Mesenchymal stem cell (in vitro differentiated cells and primary cell): Measurements from ENCODE around the gene IL3.

Experiments used
- DNase-seq: peaks from one replicate; pipeline ENCODE4 v3.0.0-alpha.2; 2013
- H2AFZ ChIP-seq: one replicate; pipeline ENCODE4 v1.6.1; 2013; ENCODE audit warnings: low read depth, mild to moderate bottlenecking, control low read depth, inconsistent platforms, low read length, moderate library complexity
- H2AK5ac ChIP-seq: 2 replicates; pipeline ENCODE4 v1.6.1; 2013; ENCODE audit warnings: low read length, moderate library complexity, mild to moderate bottlenecking, inconsistent platforms; ENCODE audit not compliant: severe bottlenecking
- H2BK120ac ChIP-seq: one replicate; pipeline ENCODE4 v1.6.1; 2013; ENCODE audit warnings: low read depth, mild to moderate bottlenecking, inconsistent platforms, low read length, moderate library complexity
- H2BK12ac ChIP-seq, 2 experiments: one replicate each; pipeline ENCODE4 v1.6.1; 2013; ENCODE audit warnings: inconsistent platforms in 2 of 2, low read length in 2 of 2, mild to moderate bottlenecking in 2 of 2, moderate library complexity in 2 of 2, control low read depth in 1 of 2
- H2BK15ac ChIP-seq: one replicate; pipeline ENCODE4 v1.6.1; 2013; ENCODE audit warnings: mild to moderate bottlenecking, low read depth, inconsistent platforms; ENCODE audit not compliant: poor library complexity, severe bottlenecking
- H2BK5ac ChIP-seq: 2 replicates; pipeline ENCODE4 v1.6.1; 2013; ENCODE audit warnings: low read depth, mild to moderate bottlenecking, low read length, control low read depth, inconsistent platforms; ENCODE audit not compliant: poor library complexity, severe bottlenecking
- H3K14ac ChIP-seq, 2 experiments: one replicate each; pipeline ENCODE4 v1.6.1; 2013; ENCODE audit warnings: inconsistent platforms in 2 of 2, low read length in 2 of 2, control low read depth in 1 of 2, mild to moderate bottlenecking in 1 of 2, moderate library complexity in 1 of 2
- H3K18ac ChIP-seq, 2 experiments: one replicate each; pipeline ENCODE4 v1.6.1; 2013; ENCODE audit warnings: inconsistent platforms in 2 of 2, low read length in 2 of 2, control low read depth in 1 of 2, low read depth in 1 of 2, mild to moderate bottlenecking in 1 of 2
- H3K23ac ChIP-seq, 2 experiments: one replicate each; pipeline ENCODE4 v1.6.1; 2013; ENCODE audit warnings: inconsistent platforms in 2 of 2, low read length in 2 of 2, mild to moderate bottlenecking in 2 of 2, moderate library complexity in 2 of 2, control low read depth in 1 of 2
- H3K27ac ChIP-seq: 2 replicates; pipeline ENCODE4 v1.5.1; 2013; ENCODE audit warnings: mild to moderate bottlenecking, moderate library complexity, low read length, control low read depth, inconsistent platforms; ENCODE audit not compliant: poor library complexity, severe bottlenecking
- H3K27me3 ChIP-seq, 2 experiments: 2 replicates each; pipeline versions ENCODE4 v1.6.1 to v1.7.0; 2013; ENCODE audit warnings: low read length in 2 of 2, mild to moderate bottlenecking in 2 of 2, moderate library complexity in 2 of 2, control low read depth in 1 of 2, inconsistent platforms in 1 of 2; ENCODE audit not compliant: control insufficient read depth in 1 of 2, insufficient read depth in 1 of 2
- H3K36me3 ChIP-seq, 2 experiments: 2 replicates each; pipeline versions ENCODE4 v1.6.1 to v1.7.0; 2013; ENCODE audit warnings: low read length in 2 of 2, control low read depth in 1 of 2, inconsistent platforms in 1 of 2, low read depth in 1 of 2, mild to moderate bottlenecking in 1 of 2; ENCODE audit not compliant: insufficient read depth in 2 of 2, control insufficient read depth in 1 of 2
- H3K4ac ChIP-seq, 2 experiments: one replicate each; pipeline ENCODE4 v1.6.1; 2013; ENCODE audit warnings: inconsistent platforms in 2 of 2, low read length in 2 of 2, mild to moderate bottlenecking in 2 of 2, moderate library complexity in 2 of 2, control low read depth in 1 of 2, low read depth in 1 of 2
- H3K4me1 ChIP-seq: 2 replicates; pipeline ENCODE4 v1.6.1; 2013; ENCODE audit warnings: low read depth, low read length, control low read depth; ENCODE audit not compliant: control insufficient read depth, insufficient read depth
- H3K4me2 ChIP-seq: 2 replicates; pipeline ENCODE4 v1.6.1; 2013; ENCODE audit warnings: low read length, mild to moderate bottlenecking, inconsistent platforms; ENCODE audit not compliant: poor library complexity, severe bottlenecking
- H3K4me3 ChIP-seq, 2 experiments: 2 replicates each; pipeline versions ENCODE4 v1.5.1 to v1.7.0; 2013; ENCODE audit warnings: low read length in 2 of 2, mild to moderate bottlenecking in 2 of 2, control low read depth in 1 of 2, low read depth in 1 of 2; ENCODE audit not compliant: insufficient read depth in 1 of 2
- H3K79me1 ChIP-seq: replicated peaks from 2 replicates; pipeline ENCODE4 v1.6.1; 2013; ENCODE audit warnings: mild to moderate bottlenecking, control low read depth, low read length, inconsistent platforms; ENCODE audit not compliant: poor library complexity, severe bottlenecking
- H3K9ac ChIP-seq: 2 replicates; pipeline ENCODE4 v1.7.0; 2013; ENCODE audit warnings: mild to moderate bottlenecking, low read length, moderate library complexity
- H3K9me3 ChIP-seq: 2 replicates; pipeline ENCODE4 v1.7.0; 2013; ENCODE audit warnings: mild to moderate bottlenecking, low read length; ENCODE audit not compliant: control insufficient read depth
- H4K8ac ChIP-seq: one replicate; pipeline ENCODE4 v1.6.1; 2013; ENCODE audit warnings: inconsistent platforms, mild to moderate bottlenecking, low read length, moderate library complexity
- H4K91ac ChIP-seq: one replicate; pipeline ENCODE4 v1.6.1; 2013; ENCODE audit warnings: mild to moderate bottlenecking, low read length, inconsistent platforms
- WGBS: methylation state at CpG from one replicate; pipeline ENCODE4 v1.1.7; 2013; ENCODE audit warnings: mixed read lengths; 5-methylcytosine and 5-hydroxymethylcytosine counted together

The IL3 gene

GRCh38 chr5:132069561-132069960 is 9.1 kb downstream of the IL3 start:
- Histone ChIP-seq H2BK12ac (no peak overlapping the region), H3K18ac (no peak overlapping the region), H3K79me1 (no peaks in the 10 kb centered on the region), H3K23ac (no peak overlapping the region), H2BK5ac (no peak overlapping the region), H2BK15ac (no peak overlapping the region), H2BK120ac (no peak overlapping the region), H3K27me3 (no peaks in the 10 kb centered on the region), H3K9me3 (no peaks in the 10 kb centered on the region), H3K36me3 (no peaks in the 10 kb centered on the region), H2AK5ac (no peak overlapping the region), H3K14ac (no peak overlapping the region), H4K8ac (no peak overlapping the region), H2AFZ (no peak overlapping the region), H3K4ac (no peak overlapping the region), H3K4me1 (peaks cover 14% of the 10 kb centered on the region), H3K9ac (no peak overlapping the region), H4K91ac (no peak overlapping the region), H3K27ac (no peak overlapping the region), H3K4me2 (no peak overlapping the region), H3K4me3 (no peak overlapping the region)
- WGBS, result 94% methylated on average over 10 of the region's 10 CpGs
- DNase-seq, result no peak

DNA sequence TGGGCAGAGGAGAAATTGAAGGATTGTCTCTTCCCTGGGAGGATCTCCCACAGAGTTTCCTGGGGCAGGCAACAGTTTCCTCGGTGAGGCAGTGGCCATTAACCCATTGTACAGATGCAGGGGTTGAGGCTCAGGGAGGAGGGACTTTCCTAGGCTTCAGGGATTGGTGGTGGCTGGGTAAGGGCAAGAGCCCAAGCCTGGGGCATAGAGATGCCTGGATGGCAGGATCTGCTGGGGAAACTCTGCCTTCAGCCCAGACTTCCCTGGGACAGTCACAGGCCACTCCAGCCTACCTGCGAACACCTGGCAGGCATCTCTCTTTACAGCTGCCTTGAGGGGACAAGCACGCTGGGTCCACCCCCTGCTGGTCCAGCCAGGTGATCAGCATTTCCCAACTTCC is 9.5 kb downstream of the IL3 start:
- Histone ChIP-seq H2BK120ac (no peak overlapping the region), H2BK15ac (no peak overlapping the region), H4K8ac (no peak overlapping the region), H3K4me3 (no peak overlapping the region), H3K9me3 (no peaks in the 10 kb centered on the region), H3K79me1 (no peaks in the 10 kb centered on the region), H2AK5ac (no peak overlapping the region), H3K23ac (no peak overlapping the region), H3K27me3 (no peaks in the 10 kb centered on the region), H3K18ac (no peak overlapping the region), H3K4me2 (no peak overlapping the region), H3K9ac (no peak overlapping the region), H2BK5ac (no peak overlapping the region), H3K4me1 (peaks cover 17% of the 10 kb centered on the region), H2AFZ (no peak overlapping the region), H3K36me3 (no peaks in the 10 kb centered on the region), H3K14ac (no peak overlapping the region), H2BK12ac (peak overlapping the region in 1 of 2 experiments; percentile 19), H3K27ac (no peak overlapping the region), H4K91ac (no peak overlapping the region), H3K4ac (no peak overlapping the region)
- no peak for DNase-seq
- WGBS, result 90% methylated on average over 3 of the region's 3 CpGs

DNA sequence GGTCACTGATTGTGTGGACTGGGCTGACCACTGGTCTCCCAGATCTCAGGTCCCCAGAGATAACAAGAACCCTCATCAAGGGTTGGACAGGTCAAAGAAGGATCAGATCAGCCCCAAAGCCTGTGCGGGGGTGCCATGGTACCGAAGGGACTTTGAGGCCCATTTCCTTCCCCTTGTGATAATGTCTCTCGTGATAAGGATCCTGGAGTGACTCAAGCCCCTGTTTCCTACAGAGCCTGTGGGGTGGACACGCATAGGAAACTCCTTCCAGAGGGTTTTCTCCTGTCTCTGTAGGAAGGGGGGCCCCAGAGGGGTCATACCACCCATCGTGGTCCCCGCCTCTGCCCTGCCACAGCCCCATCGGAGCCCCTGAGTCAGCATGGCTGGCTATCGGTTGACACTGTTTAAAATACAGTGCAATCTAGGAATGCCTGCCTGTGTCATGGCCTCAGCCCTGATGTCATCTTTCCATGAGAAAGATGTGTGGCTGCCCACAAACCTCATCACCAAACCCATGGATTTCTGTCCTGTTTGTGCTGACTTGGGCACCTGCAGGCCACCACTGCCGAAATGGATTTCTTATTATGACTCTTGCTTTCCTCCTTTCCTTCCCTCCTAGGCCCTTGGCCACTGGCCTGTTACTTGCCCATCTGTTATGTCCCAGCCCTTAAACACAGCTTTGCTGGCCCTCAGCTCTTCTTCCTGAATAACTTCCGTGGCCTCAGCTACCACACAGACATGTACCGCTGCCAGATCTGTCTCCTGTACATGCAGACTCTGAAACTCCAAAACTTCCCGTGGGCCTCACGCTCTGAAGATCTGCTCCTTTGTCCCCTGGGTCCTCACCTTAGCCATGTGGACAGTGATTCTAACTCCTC is 10.2 kb downstream of the IL3 start:
- no peak overlapping the region for H2BK5ac ChIP-seq
- no peak overlapping the region for H4K91ac ChIP-seq
- no peak overlapping the region for H3K27ac ChIP-seq
- H3K4me2 ChIP-seq, result no peak overlapping the region
- no peak overlapping the region for H4K8ac ChIP-seq
- H3K9ac ChIP-seq, result no peak overlapping the region
- no peak overlapping the region for H2BK12ac ChIP-seq
- WGBS, result 75% methylated on average over 11 of the region's 13 CpGs
- H3K4me1 ChIP-seq, result peaks cover 19% of the 10 kb centered on the region
- H3K4ac ChIP-seq, result no peak overlapping the region
- no peak overlapping the region for H3K23ac ChIP-seq
- peak; percentile 66 for DNase-seq
- H2AFZ ChIP-seq, result no peak overlapping the region
- H3K36me3 ChIP-seq, result no peaks in the 10 kb centered on the region
- no peak overlapping the region for H2AK5ac ChIP-seq
- H3K14ac ChIP-seq, result no peak overlapping the region
- H2BK15ac ChIP-seq, result peak overlapping the region; percentile 71
- H3K9me3 ChIP-seq, result no peaks in the 10 kb centered on the region
- no peaks in the 10 kb centered on the region for H3K27me3 ChIP-seq
- H3K18ac ChIP-seq, result no peak overlapping the region
- H2BK120ac ChIP-seq, result no peak overlapping the region
- H3K4me3 ChIP-seq, result no peak overlapping the region
- no peaks in the 10 kb centered on the region for H3K79me1 ChIP-seq

- no peaks in the 10 kb centered on the region for H3K79me1 ChIP-seq
Measured at GRCh38 chr5:132071338-132071707, 10.9 kb downstream of the IL3 start.

More at GRCh38 chr5:132071338-132071707, 10.9 kb downstream of the IL3 start:
- H3K36me3 ChIP-seq, result no peaks in the 10 kb centered on the region
- no peak overlapping the region for H3K4ac ChIP-seq
- H3K23ac ChIP-seq, result no peak overlapping the region
- no peaks in the 10 kb centered on the region for H3K9me3 ChIP-seq
- peak overlapping the region; percentile 71 for H2BK15ac ChIP-seq
- H3K14ac ChIP-seq, result no peak overlapping the region
- H3K18ac ChIP-seq, result no peak overlapping the region
- no peak overlapping the region for H3K4me2 ChIP-seq
- H4K8ac ChIP-seq, result no peak overlapping the region
- H2AK5ac ChIP-seq, result no peak overlapping the region
- DNase-seq, result no peak
- no peak overlapping the region for H2BK12ac ChIP-seq
- no peak overlapping the region for H2BK120ac ChIP-seq
- no peak overlapping the region for H3K27ac ChIP-seq
- no peak overlapping the region for H3K4me3 ChIP-seq
- no peak overlapping the region for H3K9ac ChIP-seq
- no peak overlapping the region for H4K91ac ChIP-seq
- no peak overlapping the region for H2BK5ac ChIP-seq
- no peaks in the 10 kb centered on the region for H3K27me3 ChIP-seq
- no peak overlapping the region for H2AFZ ChIP-seq
- peaks cover 19% of the 10 kb centered on the region for H3K4me1 ChIP-seq
- 87% methylated on average over 2 of the region's 2 CpGs for WGBS
